MV-4-11 (cell line): Measurements from ENCODE around the gene FBXL14.
"Not testable (repeated sequence)": the region's sequence is repeated elsewhere in the genome, so short reads cannot be mapped to it uniquely, and the experiment has no call there.

Source experiments
- DNase-seq: peaks from one replicate; lab custom pipeline; 2025; lab: John Stamatoyannopoulos, UW

Gene FBXL14

DNA sequence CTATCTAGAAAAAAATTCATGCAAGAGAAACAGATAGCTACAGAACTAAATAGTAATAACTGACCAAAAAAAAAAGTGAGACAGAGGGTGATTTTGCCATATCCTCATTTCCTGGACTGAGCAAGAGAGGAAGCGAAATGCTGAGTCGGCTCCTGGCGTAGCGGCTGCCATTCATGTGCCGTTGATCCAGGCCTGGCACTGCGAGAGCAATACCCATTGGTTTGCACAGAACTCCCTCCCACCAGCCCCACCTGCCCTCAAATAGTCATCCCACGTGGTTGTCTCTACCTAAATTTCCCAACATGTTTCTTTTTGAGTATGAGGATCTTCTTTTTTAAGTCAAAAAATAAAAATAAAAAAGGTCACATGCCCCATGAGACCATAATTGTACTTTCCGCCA, 25.2 kb upstream of the FBXL14 start:
- peak; percentile 85 for DNase-seq

DNA sequence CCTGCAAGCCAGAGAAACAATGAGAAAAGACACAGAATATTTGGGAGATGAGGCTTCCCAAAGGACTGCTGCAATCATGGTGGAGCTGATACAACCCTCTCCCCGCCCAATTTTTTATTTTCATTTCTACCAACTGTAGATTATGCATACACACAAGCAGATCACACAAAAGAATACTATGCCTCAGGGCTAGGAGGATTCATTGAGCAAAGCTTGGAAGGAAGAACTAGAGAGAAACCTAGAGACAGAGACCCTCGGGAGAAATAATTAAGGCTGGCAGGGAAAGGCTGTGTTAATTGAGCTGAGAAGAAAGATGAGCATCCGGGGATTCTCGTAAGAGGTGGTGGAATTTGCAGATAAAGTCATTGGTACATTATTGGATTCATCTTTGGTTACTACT, 24.8 kb upstream of the FBXL14 start:
- DNase-seq: no peak

DNA sequence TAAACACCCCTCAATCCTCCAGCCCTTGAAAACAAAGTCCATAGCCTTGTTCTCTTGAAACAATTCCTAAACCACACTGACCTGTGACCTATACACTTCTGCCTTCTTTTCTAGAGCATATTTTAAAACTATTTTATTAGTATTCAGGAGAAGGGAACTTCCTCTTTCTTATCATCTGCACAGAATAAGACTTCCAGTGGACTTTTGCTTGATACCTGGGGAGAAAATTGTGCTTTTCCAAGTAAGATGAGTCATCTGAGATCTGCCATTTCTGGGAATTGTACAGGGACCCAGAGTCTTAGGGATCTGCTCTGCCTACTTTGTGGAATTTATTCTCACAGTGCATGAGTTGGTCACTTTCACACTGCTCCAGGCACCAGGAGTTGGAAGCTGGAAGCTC, 24.1 kb upstream of the FBXL14 start:
- DNase-seq: peak; percentile 40

DNA sequence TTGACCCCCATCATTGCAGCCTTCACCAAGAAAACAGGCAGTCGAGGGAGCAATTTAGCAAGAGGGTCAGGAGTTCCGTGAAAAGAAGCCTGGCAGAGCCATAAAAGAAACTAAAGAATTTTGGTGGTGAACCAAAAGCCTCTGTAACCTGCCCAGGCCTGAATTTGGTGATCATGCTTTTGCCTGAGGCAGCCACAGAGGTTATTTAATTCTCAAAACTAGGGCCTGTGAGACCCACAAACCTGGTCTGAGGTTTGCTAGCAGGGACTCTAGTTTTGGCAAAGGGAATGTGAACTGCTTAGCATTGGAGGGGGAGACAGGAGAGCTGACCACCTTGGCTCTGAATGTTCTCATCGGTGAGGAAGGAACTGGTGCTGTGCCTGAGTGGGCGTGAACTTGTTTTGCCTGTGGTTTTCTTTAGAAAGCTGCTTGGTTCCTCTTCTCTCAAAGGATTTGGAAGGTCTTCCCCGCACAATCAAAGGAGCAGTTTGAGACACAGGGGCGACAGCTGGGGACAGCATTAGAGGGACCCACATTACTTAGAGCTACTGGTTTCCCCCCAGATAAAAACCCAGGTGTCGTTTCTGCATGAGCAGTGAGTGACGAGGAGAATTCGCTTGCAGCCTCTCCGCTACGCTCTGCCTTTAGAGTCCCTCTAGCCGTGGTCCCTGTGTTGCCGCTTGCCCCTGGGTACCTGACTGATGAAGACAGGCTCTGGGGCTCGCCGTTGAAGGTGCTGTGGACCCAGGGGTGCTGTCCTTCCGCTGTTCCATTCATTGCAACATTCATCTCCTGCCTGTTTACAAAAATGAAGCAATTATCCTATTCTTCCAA, 22.1 kb upstream of the FBXL14 start:
- peak; percentile 86 for DNase-seq

DNA sequence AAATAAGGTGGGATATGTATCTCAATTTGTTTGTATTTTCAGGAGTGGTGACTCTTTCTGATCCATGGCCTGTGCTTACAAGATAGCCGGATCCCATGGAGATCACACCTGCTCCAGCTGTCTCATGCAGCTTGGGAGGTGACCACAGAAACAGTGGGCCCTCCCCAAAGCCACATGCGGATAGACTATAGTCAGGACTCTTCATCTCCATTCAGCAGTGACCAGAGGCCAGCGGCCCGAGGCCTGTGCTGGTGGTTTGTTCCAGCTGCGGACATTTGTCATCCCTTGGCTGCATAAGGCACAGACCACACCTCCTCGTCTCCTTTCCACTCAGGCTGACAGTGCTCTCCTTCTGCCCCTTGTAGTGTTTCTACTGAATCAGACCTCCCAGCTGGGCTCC, 20.0 kb upstream of the FBXL14 start:
- no peak for DNase-seq

DNA sequence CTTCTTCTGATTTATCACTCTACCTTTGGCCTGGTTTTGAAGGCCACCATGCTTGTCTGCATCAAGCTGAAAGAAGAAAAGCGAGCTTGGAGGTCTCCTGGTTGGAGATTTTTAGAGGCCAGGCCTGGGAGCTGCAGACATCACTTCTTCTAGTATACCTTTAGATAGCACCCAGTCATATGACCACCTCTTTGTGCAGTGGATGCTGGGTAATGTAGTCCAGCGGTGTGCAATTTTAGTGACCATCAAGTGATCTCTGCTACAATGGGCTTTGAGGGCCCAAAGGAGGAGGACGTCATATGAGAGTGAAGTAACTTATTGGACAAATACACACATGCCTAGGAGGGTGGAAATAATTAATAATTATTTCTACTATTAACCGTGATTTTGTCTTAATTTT, 19.5 kb upstream of the FBXL14 start:
- no peak for DNase-seq

DNA sequence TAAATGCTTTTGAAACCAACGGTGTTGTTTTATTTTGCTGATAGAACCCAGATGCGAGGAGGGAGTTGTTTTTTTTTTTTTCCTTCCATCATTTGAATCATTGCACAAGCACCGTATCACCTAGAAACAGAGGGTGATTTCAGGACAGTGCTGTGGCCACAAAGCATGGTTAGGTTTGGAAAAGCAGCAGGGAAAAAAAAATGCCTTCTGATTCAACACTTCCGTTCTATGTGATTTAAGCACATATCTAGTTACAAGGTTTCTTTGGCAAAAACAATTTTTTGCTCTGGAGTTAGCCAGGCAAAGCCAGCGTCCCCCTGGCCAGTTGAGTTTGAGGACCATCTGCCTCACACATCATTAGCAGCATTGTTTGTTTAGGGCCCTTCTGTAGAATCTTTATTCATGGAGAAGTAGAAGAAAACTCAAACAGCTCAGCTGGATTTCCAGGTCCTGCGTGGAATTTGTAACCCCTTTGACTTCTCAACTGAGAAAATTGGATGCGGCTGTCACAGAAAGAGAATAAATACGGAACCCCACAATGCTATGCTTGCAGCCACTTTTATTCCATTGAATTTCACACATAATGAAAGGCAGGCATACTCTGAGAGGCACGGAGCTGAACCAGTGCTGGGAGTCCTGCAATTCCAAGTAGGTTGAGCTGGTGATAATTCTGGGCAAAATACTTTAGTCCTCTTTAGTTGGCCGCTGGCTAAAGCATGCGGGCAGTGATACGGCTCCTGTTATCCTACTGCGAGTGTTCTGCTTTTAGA, 17.6 kb upstream of the FBXL14 start:
- no peak for DNase-seq

DNA sequence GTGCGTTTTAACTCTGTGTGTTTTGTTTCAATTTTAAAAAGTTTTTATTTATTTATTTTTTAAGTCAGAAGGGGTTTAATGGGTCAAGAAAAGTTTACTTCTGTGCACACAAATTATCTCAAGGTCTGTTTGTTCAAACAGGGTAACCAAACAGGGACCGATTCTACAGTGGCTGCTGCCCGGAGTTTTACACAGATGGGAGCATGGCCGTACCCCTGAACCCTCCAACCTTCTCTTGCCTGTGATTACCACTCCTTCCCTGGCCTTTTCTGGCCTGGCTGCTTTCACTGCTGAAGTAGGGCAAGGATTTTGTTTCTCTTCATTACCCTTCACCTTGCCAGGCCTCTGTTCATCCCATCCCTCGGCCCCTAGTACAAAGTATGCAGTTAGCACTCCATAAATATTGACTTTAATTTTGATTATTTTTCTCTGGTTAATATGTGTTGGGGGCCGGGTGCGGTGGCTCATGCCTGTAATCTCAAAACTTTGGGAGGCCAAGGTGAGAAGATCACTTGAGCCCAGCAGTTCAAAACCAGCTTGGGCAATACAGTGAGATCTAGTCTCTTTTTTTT, 15.8 kb upstream of the FBXL14 start:
- DNase-seq: no peak

DNA sequence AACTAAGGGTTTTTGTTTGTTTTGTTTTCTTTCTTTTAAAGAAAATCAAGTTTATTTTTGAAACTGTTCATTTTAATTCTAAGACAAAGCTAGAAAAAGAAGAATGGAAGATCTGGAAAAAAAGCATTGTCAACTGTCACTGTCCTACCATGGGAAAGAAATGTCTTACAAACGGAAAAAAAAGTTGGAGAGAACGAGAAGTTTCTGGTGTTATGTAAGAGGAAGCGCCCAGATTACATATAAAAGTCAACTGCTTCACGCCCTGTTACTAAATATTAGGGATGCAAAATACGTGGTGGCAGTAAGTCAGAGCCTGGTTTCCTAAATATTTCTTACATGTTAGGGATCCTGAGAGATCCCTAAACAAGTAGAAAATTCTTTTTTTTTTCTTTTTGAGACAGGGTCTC, 14.3 kb upstream of the FBXL14 start:
- peak; percentile 54 for DNase-seq

DNA sequence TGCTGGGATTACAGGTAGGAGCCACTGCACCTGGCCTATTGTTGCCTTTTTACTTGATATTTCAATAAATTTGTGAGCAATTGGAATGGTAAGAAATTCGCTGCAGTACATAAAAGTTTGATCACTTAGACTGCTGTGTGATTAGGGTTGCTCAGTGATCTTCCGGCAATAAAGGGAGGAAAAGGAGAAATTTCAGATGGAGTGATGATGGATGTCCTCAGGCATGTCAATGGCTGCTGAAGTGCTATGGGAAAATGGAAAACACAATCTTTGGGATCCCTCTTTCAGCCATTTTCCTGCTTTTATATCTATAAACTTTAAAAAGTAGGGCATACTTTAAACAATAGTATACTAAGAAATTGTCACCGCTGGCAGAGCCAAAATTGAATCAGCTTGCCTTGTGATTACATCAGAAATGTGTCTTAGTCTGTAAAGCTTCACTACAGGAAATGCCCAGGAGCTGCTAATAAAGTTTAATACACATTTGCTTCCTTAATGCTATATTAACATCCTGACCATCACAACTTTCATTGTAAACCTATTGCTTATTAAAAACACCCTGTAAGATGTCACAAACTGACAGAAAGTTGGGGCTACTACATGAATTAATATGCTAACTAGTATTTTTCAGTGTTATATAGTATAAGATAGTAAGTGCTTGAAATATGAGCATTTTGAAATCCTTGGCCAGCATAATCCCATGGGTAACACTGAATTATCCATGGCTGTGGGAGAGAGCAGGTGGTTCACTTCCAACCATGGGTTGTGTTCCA, 13.7 kb upstream of the FBXL14 start:
- peak; percentile 36 for DNase-seq

DNA sequence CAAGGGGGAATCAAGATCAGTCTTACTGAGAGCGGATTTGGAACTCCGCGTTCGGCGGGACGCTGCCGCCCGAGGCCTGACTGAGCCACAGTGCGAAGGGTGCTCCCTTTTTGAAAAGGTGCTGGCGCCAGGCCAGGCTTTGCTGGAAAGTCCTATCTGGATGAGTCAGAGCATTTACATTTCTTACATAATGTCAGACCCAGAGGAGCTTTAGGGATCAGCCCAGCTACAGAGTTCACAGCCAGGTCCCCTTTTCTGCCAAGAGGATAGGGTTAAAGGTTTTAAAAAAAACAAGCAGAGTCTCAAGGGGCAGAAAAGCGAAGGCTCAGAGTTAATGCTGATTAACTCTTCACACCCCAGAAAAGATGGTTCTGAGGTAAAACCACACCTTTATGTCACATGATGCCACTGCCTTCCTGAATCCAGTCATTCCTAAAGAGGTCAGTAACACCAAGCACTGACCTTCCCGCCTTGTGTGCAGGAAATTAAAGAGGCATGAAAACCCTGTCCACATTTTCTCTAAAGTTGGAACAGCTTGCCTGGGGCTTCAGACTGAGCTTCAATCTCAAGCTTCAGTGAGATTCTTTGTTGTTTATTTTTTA, 11.7 kb upstream of the FBXL14 start:
- peak; percentile 92 for DNase-seq

DNA sequence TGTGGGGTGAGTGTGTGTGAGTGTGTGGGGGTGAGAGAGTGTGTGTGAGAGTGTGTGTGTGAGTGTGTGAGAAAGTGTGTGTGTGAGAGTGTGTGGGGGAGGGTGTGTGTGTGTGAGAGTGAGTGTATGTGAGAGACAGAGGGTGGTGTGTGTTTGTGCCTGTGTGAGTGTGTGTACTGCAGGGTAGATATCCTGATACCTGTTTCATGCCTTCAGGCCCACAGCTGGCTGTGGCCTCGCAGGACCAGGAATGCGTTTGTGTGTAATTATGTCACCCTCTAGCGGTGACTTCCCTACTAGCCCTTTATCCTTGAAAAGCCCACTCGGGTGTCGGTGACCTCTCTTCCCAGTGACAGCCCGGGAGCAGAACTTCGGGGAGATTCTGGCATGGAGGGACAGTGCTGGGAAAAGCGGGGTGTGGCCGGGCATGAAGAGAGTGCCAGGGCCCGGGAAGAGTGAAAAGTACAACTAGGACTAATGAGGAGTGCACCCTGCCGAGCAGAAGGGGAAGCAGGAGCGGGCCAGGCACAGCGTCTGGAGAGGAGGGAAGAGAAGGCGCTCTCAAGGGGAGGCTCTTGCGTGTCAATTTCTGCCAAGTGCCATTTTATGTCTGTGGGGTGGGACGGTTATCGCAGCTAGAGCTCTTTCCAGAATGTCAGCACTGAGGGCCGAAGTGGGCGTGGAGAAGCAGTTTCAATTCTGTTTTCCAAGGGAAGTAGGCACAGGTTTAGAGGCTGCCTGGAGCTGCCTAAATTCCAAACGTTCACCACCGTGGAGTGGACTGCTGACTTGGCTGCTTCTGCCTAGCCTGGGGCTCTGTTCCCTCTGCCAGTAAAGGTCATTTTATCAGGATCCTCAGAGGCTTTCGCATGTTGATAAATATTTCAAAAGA, 11.0 kb upstream of the FBXL14 start:
- peak; percentile 78 for DNase-seq

DNA sequence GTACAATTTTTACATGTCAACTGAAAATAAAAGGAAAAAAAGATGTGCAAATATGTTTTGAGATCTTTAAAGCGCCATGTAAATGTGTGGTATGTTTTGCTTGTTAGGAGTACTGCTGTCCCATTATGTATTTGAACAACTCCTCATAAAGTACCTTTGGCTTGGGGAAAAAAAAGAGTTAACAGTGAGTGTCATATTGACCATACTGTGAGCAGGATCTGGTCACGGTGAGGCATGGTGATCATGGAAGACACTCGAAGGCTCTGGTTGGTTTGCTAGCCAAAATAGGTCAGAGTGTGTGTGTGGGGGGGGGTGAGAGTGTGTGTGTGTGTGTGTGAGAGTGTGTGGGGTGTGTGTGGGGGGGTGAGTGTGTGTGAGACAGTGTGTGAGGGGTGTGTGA, 10.1 kb upstream of the FBXL14 start:
- no peak for DNase-seq

DNA sequence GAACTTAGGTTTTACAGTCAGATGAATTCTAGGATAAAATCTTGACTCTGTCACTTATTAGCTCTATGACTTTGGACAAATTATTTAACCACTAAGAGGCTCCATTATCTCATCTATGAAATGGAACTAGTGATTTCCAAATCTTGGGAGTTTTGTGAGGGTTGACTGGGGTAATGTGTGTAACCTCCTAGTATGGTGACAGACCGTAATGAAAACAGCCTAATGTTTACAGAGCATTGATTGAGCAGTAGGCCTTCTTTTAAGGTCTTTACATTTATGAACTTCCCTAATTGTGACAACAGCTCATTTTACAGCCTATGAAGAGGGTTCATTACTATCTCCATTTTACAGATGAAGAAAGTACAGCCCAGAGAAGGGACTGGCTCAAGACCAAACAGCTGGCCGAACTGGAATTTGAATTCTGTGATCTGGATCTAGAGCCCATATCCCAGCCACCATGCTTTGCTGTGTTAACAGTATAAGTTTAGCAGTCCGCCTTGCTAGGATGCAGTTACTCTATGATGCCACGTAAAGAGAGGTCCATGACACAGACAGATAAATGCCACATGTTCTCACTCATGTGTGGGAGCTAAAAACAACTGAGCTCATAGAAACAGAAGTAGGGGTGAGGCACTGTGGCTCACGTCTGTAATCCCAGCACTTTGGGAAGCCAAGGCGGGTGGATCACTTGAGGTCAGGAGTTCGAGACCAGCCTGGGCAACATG, 9.1 kb upstream of the FBXL14 start:
- DNase-seq: no peak

DNA sequence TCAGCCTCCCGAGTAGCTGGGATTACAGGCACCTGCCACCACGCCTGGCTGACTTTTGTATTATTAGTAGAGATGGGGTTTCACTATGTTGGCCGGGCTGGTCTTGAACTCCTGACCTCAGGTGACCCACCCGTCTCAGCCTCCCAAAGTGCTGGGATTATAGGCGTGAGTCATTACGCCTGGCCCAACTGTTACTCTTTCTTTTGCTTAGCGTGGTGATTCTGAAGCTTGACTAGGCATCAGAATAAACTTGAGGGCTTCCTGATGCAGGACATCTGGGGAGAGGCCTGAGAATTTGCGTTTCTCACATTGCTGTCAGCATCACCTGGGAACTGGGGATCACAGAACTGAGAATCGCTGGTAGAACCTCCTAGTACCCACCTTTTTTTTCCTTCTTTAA, 8.3 kb upstream of the FBXL14 start:
- not testable (repeated sequence) for DNase-seq

DNA sequence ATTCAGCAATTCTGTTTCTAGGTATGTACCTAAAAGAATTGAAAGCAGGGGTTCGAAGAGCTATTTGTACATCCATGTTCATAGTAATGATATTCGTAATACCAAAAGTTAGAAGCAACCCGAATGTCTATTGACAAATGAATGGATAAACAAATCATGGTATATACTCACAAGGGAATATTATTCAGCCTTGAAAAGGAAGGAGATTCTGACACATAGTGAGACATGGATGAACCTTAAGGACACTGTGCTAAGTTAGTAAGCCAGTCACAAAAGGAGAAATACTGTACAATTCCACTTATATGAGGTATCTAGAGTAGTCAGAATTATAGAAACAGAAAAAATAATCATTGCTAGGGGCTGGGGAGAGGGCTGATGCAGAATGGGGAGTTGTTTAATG, 4.4 kb upstream of the FBXL14 start:
- DNase-seq: no peak

DNA sequence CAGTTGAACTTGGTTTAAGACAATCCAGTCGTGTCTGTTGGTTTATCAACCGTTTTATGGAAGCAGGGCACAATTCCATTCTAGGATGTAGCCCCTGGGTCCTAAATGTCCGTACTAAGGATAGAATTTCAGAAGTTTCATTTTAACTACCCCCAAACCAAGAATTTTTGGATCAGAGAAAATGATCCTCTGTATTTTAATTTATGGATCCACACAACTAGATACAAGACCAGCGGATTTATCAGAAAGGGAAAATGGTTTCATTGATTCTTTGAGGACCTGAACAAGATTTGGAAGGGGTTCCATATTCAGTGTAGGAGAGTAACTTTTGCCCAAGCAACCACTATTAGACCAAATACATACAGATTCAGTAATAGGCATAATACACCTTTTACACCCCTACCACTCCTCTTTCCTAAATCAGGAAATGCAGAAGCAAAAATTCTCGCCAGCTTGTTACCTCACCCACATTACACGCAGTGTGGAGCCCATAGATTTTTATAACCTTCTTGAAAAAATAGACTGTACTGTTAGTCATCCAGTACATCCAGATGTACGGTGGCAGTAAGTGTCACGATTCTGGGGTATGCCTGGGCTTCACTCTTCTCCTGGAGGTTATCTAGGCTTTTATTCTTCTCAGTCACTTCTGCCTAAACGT, 1.4 kb upstream of the FBXL14 start:
- no peak for DNase-seq

DNA sequence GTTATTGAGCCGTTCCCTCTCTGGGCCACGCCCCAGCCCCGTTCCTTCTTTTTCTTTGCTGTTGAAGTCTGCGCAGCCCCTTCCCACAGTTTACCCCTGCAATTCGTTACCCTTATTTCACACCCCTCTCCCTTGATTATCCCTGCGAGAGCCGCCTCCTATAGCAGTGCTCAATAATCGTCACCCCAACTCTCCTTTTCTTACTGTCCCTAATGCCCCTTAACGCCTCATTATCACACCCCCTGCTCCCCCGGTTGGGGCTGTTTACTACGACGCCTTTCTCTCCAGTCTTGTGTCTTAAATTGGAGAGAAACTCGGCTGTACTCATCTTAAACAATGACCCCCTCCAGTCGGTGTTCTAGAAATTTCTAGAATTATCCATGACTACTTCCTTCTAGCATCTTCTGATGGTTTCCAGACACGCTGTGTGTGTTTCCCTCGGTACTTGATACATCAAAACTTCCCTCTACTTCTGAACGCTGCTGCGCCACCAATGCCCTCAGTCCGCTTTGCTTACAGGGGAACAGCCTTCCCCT, 713 bp upstream of the FBXL14 start:
- DNase-seq: peak; percentile 30

DNA sequence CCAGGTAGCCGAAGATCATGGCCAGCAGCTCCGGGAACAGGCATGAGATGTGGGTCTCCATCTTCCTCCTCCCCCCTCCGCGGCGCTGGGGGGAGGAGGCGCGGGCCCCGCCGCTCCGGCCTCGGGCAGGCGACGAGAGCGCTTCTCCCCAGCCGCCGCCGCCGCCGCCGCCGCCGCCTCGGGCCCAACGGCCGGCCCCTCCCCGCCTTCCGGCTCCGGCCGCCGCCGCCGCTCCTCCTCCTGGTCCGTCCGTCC, 448 bp downstream of the FBXL14 start:
- DNase-seq: no peak
